Measurements from ENCODE around the gene MEF2D.

DNA sequence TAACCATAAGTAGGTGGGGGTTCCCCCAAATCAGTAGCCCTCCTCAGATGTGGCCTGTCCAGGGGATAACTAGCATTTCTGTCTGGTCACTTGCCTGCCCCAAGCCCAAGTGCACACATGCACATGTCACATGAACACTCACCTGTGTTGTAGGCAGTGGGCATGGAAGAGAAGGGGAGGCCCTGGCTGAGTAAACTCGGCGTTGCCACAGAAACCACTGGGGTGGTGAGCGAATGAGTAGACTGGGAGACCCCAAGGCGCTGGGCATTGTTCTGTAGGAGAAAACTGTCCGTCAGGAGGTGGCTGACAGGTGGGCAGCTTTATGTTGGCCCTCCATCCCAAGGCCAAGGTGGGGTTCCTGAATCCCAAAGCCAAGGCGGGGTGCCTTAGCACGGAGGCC lies 25.6 kb downstream of the MEF2D start:
- TF ChIP-seq, protein P1, sequence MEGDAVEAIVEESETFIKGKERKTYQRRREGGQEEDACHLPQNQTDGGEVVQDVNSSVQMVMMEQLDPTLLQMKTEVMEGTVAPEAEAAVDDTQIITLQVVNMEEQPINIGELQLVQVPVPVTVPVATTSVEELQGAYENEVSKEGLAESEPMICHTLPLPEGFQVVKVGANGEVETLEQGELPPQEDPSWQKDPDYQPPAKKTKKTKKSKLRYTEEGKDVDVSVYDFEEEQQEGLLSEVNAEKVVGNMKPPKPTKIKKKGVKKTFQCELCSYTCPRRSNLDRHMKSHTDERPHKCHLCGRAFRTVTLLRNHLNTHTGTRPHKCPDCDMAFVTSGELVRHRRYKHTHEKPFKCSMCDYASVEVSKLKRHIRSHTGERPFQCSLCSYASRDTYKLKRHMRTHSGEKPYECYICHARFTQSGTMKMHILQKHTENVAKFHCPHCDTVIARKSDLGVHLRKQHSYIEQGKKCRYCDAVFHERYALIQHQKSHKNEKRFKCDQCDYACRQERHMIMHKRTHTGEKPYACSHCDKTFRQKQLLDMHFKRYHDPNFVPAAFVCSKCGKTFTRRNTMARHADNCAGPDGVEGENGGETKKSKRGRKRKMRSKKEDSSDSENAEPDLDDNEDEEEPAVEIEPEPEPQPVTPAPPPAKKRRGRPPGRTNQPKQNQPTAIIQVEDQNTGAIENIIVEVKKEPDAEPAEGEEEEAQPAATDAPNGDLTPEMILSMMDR (IDR thresholded peaks at IDR 0.05), result no peak
- no peak for TF ChIP-seq POLR2A (IDR thresholded peaks at IDR 0.05)
- TF ChIP-seq EP300 (IDR thresholded peaks at IDR 0.05), result no peak

Data from stomach (tissue), 4 donors.